Activated naive CD4-positive, alpha-beta T cell treated with anti-CD3 and anti-CD28 coated beads, Interleukin-2, amount 50 U/mL, for 72 hours (primary cell): Measurements from ENCODE around the gene TIAM1. TPM values are rescaled to one million over a fixed set of nuclear protein-coding genes. Genes with fewer than 3 reads are reported as not detected.

ENCODE experiments used
- ATAC-seq, 2 donors: fragments of 150-1000 bp; cut with Tn5 transposase; 2 replicates each; pipeline ENCODE4 v1.10.0; 2021; ENCODE audit warnings: mild to moderate bottlenecking in 2 of 2, moderate library complexity in 2 of 2
- DNase-seq, 2 donors: peaks; one replicate each; pipeline ENCODE4 v3.0.0; 2021 to 2022; ENCODE audit warnings: low spot score in 2 of 2
- H3K27ac Mint-ChIP-seq, 2 donors: one replicate each; pipeline ENCODE4 v1.8.0; 2022; ENCODE audit warnings: mild to moderate bottlenecking in 2 of 2, mixed read lengths in 2 of 2
- H3K36me3 Mint-ChIP-seq, 2 donors: one replicate each; pipeline ENCODE4 v1.8.0; 2022; ENCODE audit warnings: mixed read lengths in 2 of 2
- H3K9me3 Mint-ChIP-seq, 2 donors: one replicate each; pipeline ENCODE4 v1.8.0; 2022; ENCODE audit warnings: mixed read lengths in 2 of 2
- total RNA-seq, 2 donors: library from RNA; stranded (reverse); gene quantifications; one replicate each; pipeline ENCODE4 v1.2.3, GENCODE V29; 2022

Gene TIAM1
- total RNA-seq = 10 to 100 TPM; 43.7 to 70.6 TPM

GRCh38 chr21:31343680-31344480 lies at the start of gene TIAM1:
TSS of gene TIAM1 (minus strand) at chr21:31344261. CDS start at chr21:31266972, 77,289 bp downstream.
- Mint-ChIP-seq H3K36me3 (peaks cover 18 to 25% of the 10 kb centered on the region in 2 donors), H3K27ac (peak within 1 kb of the TSS; percentile 89 to 93), H3K9me3 (peaks cover 0 to 3% of the 10 kb centered on the region in 2 donors)
- ATAC-seq = peak in 1 of 2 donors; percentile 66
- peak in 1 of 2 donors; percentile 26 for DNase-seq

- Mint-ChIP-seq H3K36me3 (no peaks in the 10 kb centered on the region), H3K9me3 (no peaks in the 10 kb centered on the region), H3K27ac (no peak overlapping the region)
- no peak for ATAC-seq
- no peak for DNase-seq
Measured at GRCh38 chr21:31387560-31388186, 43.6 kb upstream of the TIAM1 start.

GRCh38 chr21:31386006-31386405 lies 41.9 kb upstream of the TIAM1 start:
- no peak for ATAC-seq
- Mint-ChIP-seq H3K36me3 (no peaks in the 10 kb centered on the region), H3K9me3 (no peaks in the 10 kb centered on the region)

GRCh38 chr21:31383770-31384169 lies 39.7 kb upstream of the TIAM1 start:
- ATAC-seq (no peak), DNase-seq (no peak)
- H3K9me3 Mint-ChIP-seq = no peaks in the 10 kb centered on the region
- H3K36me3 Mint-ChIP-seq = no peaks in the 10 kb centered on the region
- H3K27ac Mint-ChIP-seq = no peak overlapping the region

More at GRCh38 chr21:31386006-31386405, 41.9 kb upstream of the TIAM1 start:
- no peak overlapping the region for H3K27ac Mint-ChIP-seq
- no peak for DNase-seq

GRCh38 chr21:31382060-31382459 lies 38.0 kb upstream of the TIAM1 start:
- Mint-ChIP-seq H3K9me3 (no peaks in the 10 kb centered on the region), H3K27ac (no peak overlapping the region), H3K36me3 (no peaks in the 10 kb centered on the region)
- ATAC-seq (no peak), DNase-seq (no peak)

- Mint-ChIP-seq H3K9me3 (no peaks in the 10 kb centered on the region), H3K36me3 (no peaks in the 10 kb centered on the region), H3K27ac (no peak overlapping the region)
- ATAC-seq = no peak
- DNase-seq = no peak
Measured at GRCh38 chr21:31376301-31376700, 32.2 kb upstream of the TIAM1 start.

- H3K9me3 Mint-ChIP-seq = no peaks in the 10 kb centered on the region
- no peak for DNase-seq
- no peaks in the 10 kb centered on the region for H3K36me3 Mint-ChIP-seq
- no peak for ATAC-seq
- H3K27ac Mint-ChIP-seq = peak overlapping the region in 1 of 2 donors; percentile 9
Measured at GRCh38 chr21:31374395-31374794, 30.3 kb upstream of the TIAM1 start.

GRCh38 chr21:31372471-31372765 lies 28.4 kb upstream of the TIAM1 start:
- ATAC-seq (no peak), DNase-seq (no peak)
- H3K27ac Mint-ChIP-seq = no peak overlapping the region
- H3K36me3 Mint-ChIP-seq = no peaks in the 10 kb centered on the region
- no peaks in the 10 kb centered on the region for H3K9me3 Mint-ChIP-seq

- ATAC-seq = no peak
- no peak for DNase-seq
- H3K36me3 Mint-ChIP-seq = no peaks in the 10 kb centered on the region
- H3K9me3 Mint-ChIP-seq = no peaks in the 10 kb centered on the region
- no peak overlapping the region for H3K27ac Mint-ChIP-seq
Measured at GRCh38 chr21:31371715-31372470, 27.8 kb upstream of the TIAM1 start.

- H3K9me3 Mint-ChIP-seq = no peaks in the 10 kb centered on the region
- no peak for ATAC-seq
- H3K27ac Mint-ChIP-seq = peak overlapping the region in 1 of 2 donors; percentile 25
- DNase-seq = no peak
- no peaks in the 10 kb centered on the region for H3K36me3 Mint-ChIP-seq
Measured at GRCh38 chr21:31370893-31371544, 27.0 kb upstream of the TIAM1 start.

- peak; percentile 37 to 70 for ATAC-seq
- no peaks in the 10 kb centered on the region for H3K36me3 Mint-ChIP-seq
- DNase-seq = no peak
Measured at GRCh38 chr21:31370281-31370892, 26.3 kb upstream of the TIAM1 start.

GRCh38 chr21:31368361-31368760 lies 24.3 kb upstream of the TIAM1 start:
- no peak for DNase-seq
- ATAC-seq = no peak
- Mint-ChIP-seq H3K9me3 (no peaks in the 10 kb centered on the region), H3K36me3 (no peaks in the 10 kb centered on the region), H3K27ac (no peak overlapping the region)

More at GRCh38 chr21:31370281-31370892, 26.3 kb upstream of the TIAM1 start:
- H3K27ac Mint-ChIP-seq = peak overlapping the region in 1 of 2 donors; percentile 25
- H3K9me3 Mint-ChIP-seq = no peaks in the 10 kb centered on the region

GRCh38 chr21:31367801-31368200 lies 23.7 kb upstream of the TIAM1 start:
- no peaks in the 10 kb centered on the region for H3K36me3 Mint-ChIP-seq
- DNase-seq (no peak), ATAC-seq (no peak)
- H3K27ac Mint-ChIP-seq = no peak overlapping the region
- no peaks in the 10 kb centered on the region for H3K9me3 Mint-ChIP-seq

GRCh38 chr21:31366825-31367224 lies 22.8 kb upstream of the TIAM1 start:
- no peak overlapping the region for H3K27ac Mint-ChIP-seq
- no peaks in the 10 kb centered on the region for H3K9me3 Mint-ChIP-seq
- ATAC-seq = peak in 1 of 2 donors; percentile 37
- DNase-seq = no peak
- H3K36me3 Mint-ChIP-seq = no peaks in the 10 kb centered on the region

GRCh38 chr21:31364253-31364945 lies 20.3 kb upstream of the TIAM1 start:
- Mint-ChIP-seq H3K9me3 (no peaks in the 10 kb centered on the region), H3K36me3 (no peaks in the 10 kb centered on the region), H3K27ac (no peak overlapping the region)
- ATAC-seq = peak; percentile 36 to 60
- no peak for DNase-seq

GRCh38 chr21:31363720-31364119 lies 19.7 kb upstream of the TIAM1 start:
- DNase-seq (no peak), ATAC-seq (peak; percentile 8 to 28)
- Mint-ChIP-seq H3K9me3 (no peaks in the 10 kb centered on the region), H3K27ac (peak overlapping the region in 1 of 2 donors; percentile 23), H3K36me3 (no peaks in the 10 kb centered on the region)
